Measurements from ENCODE around the gene ZDHHC4. TPM values are rescaled to one million over a fixed set of nuclear protein-coding genes. Genes with fewer than 3 reads are reported as not detected.
"Not testable (repeated sequence)": the region's sequence is repeated elsewhere in the genome, so short reads cannot be mapped to it uniquely, and the experiment has no call there.

ZDHHC4 gene
- total RNA-seq, 1 donor from 2014 or later: 36.3 TPM

GRCh38 chr7:6575281-6576023, 1.8 kb upstream of the ZDHHC4 start:
- no peaks in the 10 kb centered on the region for H3K27me3 ChIP-seq
- H3K4me3 ChIP-seq: no peak overlapping the region
- no peaks in the 10 kb centered on the region for H3K9me3 ChIP-seq
- no peak overlapping the region for H3K27ac ChIP-seq
- H3K4me1 ChIP-seq: peaks cover 8% of the 10 kb centered on the region
- DNase-seq (ENCODE audit: extremely low spot score in 2 of 2): no peak
- TF ChIP-seq, protein P1, sequence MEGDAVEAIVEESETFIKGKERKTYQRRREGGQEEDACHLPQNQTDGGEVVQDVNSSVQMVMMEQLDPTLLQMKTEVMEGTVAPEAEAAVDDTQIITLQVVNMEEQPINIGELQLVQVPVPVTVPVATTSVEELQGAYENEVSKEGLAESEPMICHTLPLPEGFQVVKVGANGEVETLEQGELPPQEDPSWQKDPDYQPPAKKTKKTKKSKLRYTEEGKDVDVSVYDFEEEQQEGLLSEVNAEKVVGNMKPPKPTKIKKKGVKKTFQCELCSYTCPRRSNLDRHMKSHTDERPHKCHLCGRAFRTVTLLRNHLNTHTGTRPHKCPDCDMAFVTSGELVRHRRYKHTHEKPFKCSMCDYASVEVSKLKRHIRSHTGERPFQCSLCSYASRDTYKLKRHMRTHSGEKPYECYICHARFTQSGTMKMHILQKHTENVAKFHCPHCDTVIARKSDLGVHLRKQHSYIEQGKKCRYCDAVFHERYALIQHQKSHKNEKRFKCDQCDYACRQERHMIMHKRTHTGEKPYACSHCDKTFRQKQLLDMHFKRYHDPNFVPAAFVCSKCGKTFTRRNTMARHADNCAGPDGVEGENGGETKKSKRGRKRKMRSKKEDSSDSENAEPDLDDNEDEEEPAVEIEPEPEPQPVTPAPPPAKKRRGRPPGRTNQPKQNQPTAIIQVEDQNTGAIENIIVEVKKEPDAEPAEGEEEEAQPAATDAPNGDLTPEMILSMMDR (IDR thresholded peaks at IDR 0.05): no peak
- no peak for TF ChIP-seq POLR2A (IDR thresholded peaks at IDR 0.05)
- no peak for TF ChIP-seq POLR2AphosphoS5 (IDR thresholded peaks at IDR 0.05; ENCODE audit: insufficient read depth in 1 of 2, low read depth in 1 of 2)
- intact Hi-C loops (cut with DNase I): no loop called here
- peaks cover 0 to under 1% of the 10 kb centered on the region in 2 donors for H3K36me3 ChIP-seq

GRCh38 chr7:6576024-6576866, 1.0 kb upstream of the ZDHHC4 start:
- H3K9me3 ChIP-seq: no peaks in the 10 kb centered on the region
- TF ChIP-seq POLR2A (IDR thresholded peaks at IDR 0.05): no peak
- no peak for TF ChIP-seq POLR2AphosphoS5 (IDR thresholded peaks at IDR 0.05; ENCODE audit: insufficient read depth in 1 of 2, low read depth in 1 of 2)
- TF ChIP-seq, protein P1 (IDR thresholded peaks at IDR 0.05): no peak
- DNase-seq (ENCODE audit: extremely low spot score in 2 of 2): no peak
- peaks cover 0 to 9% of the 10 kb centered on the region in 2 donors for H3K36me3 ChIP-seq
- H3K4me1 ChIP-seq: peaks cover 8% of the 10 kb centered on the region
- no peak overlapping the region for H3K27ac ChIP-seq
- H3K4me3 ChIP-seq: peak overlapping the region in 1 of 2 donors; percentile 63
- intact Hi-C loops (cut with DNase I): no loop called here
- H3K27me3 ChIP-seq: no peaks in the 10 kb centered on the region

- intact Hi-C loops (cut with DNase I); H3K9me3 ChIP-seq; H3K27me3 ChIP-seq; DNase-seq (ENCODE audit: extremely low spot score in 2 of 2); H3K4me1 ChIP-seq: not testable (repeated sequence)
- peak overlapping the region; percentile 51 to 63 for H3K4me3 ChIP-seq
- peak overlapping the region; percentile 85 for H3K27ac ChIP-seq
- H3K36me3 ChIP-seq: peaks cover 0 to 16% of the 10 kb centered on the region in 2 donors
Measured at GRCh38 chr7:6576867-6577368, 336 bp upstream of the ZDHHC4 start.

DNA sequence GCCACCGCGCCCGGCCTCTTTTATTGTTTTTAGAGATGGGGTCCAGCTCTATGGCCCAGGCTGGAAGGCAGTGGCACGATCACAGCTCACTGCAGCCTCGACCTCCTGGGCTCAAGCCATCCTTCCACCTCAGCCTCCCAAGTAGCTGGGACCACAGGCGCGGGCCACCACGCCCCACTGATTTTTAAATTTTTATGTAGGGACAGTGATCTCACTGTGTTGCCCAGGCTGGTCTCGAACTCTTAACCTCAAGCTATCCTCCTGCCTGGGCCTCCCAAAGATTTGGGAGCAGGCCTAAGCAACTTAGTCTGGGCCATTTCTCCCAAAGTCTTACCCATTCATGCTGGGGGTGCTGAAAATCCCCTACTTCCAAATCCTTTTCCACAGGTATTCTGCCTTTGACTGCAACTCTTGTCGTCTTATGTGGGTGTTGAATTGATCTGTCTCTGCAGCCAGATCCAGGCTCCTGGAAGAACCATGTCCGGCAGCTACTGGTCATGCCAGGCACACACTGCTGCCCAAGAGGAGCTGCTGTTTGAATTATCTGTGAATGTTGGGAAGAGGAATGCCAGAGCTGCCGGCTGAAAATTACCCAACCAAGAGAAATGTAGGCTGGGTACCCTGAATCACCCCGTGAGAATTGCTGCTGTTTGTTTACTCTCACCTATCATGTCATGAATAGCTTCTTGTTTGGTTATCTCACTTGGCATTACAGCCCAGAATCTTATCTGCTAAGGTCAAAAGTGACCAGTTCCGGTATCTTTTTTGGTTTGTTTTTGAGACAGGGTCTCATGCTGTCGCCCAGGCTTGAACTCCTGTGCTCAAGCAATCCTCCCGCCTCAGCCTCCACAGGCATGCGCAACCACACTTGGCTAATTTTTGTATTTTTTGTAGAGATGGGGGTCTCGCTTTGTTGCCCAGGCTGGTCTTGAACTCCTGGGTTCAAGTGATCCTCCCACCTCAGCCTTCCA, 1.1 kb downstream of the ZDHHC4 start:
- H3K4me3 ChIP-seq: peak overlapping the region; percentile 51 to 63
- peak overlapping the region; percentile 85 for H3K27ac ChIP-seq

More for the DNA sequence above, 1.1 kb downstream of the ZDHHC4 start:
- TF ChIP-seq POLR2AphosphoS5 (IDR thresholded peaks at IDR 0.05; ENCODE audit: insufficient read depth in 1 of 2, low read depth in 1 of 2): no peak
- no peak for TF ChIP-seq POLR2A (IDR thresholded peaks at IDR 0.05)
- TF ChIP-seq, protein P1 (IDR thresholded peaks at IDR 0.05): no peak
- no peak for DNase-seq (ENCODE audit: extremely low spot score in 2 of 2)
- Histone ChIP-seq H3K4me1 (peaks cover 8% of the 10 kb centered on the region), H3K36me3 (peaks cover 0 to 28% of the 10 kb centered on the region in 2 donors), H3K9me3 (no peaks in the 10 kb centered on the region), H3K27me3 (no peaks in the 10 kb centered on the region)
- intact Hi-C loops (cut with DNase I): no loop called here
